HL-60 (cell line): ENCODE results near the gene RGMA.

Experiments used
- CTCF ChIP-seq: IDR thresholded peaks from one replicate; pipeline ENCODE4 v1.5.1; 2011; ENCODE audit warnings: low read length, control low read depth, inconsistent platforms; ENCODE audit not compliant: insufficient read depth
- GABPA ChIP-seq: IDR thresholded peaks from 2 replicates; pipeline ENCODE4 v1.6.1; 2012; ENCODE audit warnings: low read depth
- POLR2AphosphoS5 ChIP-seq: IDR thresholded peaks from 2 replicates; pipeline ENCODE4 v1.6.1; 2012; ENCODE audit warnings: low read depth
- SPI1 ChIP-seq: IDR thresholded peaks from 2 replicates; pipeline ENCODE4 v1.6.1; 2012; ENCODE audit warnings: low read depth, mild to moderate bottlenecking, borderline replicate concordance
- TF ChIP-seq, protein P1 (sequence below): IDR thresholded peaks from 2 replicates; pipeline ENCODE4 v1.6.1; 2012; ENCODE audit warnings: low read depth; ENCODE audit not compliant: insufficient replicate concordance

- no peak for TF ChIP-seq CTCF
- TF ChIP-seq, protein P1, sequence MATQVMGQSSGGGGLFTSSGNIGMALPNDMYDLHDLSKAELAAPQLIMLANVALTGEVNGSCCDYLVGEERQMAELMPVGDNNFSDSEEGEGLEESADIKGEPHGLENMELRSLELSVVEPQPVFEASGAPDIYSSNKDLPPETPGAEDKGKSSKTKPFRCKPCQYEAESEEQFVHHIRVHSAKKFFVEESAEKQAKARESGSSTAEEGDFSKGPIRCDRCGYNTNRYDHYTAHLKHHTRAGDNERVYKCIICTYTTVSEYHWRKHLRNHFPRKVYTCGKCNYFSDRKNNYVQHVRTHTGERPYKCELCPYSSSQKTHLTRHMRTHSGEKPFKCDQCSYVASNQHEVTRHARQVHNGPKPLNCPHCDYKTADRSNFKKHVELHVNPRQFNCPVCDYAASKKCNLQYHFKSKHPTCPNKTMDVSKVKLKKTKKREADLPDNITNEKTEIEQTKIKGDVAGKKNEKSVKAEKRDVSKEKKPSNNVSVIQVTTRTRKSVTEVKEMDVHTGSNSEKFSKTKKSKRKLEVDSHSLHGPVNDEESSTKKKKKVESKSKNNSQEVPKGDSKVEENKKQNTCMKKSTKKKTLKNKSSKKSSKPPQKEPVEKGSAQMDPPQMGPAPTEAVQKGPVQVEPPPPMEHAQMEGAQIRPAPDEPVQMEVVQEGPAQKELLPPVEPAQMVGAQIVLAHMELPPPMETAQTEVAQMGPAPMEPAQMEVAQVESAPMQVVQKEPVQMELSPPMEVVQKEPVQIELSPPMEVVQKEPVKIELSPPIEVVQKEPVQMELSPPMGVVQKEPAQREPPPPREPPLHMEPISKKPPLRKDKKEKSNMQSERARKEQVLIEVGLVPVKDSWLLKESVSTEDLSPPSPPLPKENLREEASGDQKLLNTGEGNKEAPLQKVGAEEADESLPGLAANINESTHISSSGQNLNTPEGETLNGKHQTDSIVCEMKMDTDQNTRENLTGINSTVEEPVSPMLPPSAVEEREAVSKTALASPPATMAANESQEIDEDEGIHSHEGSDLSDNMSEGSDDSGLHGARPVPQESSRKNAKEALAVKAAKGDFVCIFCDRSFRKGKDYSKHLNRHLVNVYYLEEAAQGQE: no peak
- TF ChIP-seq POLR2AphosphoS5: no peak
- TF ChIP-seq GABPA: no peak
- no peak for TF ChIP-seq SPI1
Measured at GRCh38 chr15:93109336-93110102, 20.5 kb upstream of the RGMA start.
